Vein endothelial cell (primary cell): ENCODE measurements around the gene ZNF717. TPM values are rescaled to one million over a fixed set of nuclear protein-coding genes. Genes with fewer than 3 reads are reported as not detected.

ENCODE experiments used
- small RNA-seq: library from RNA; depleted of rRNA; stranded (forward); fragments of <200 nt; gene quantifications from one replicate; pipeline ENCODE3, GENCODE V24; 2012
- total RNA-seq: library from RNA; depleted of rRNA; stranded (reverse); fragments of >200 nt; gene quantifications from 2 replicates; pipeline ENCODE4 v1.2.3, GENCODE V29; 2012

The ZNF717 gene
- total RNA-seq = 9.1 and 9.6 TPM in 2 replicates

GRCh38 chr3:75785081-75785755 lies at the start of gene ZNF717:
Gene ZNF717, minus strand, starts transcription at chr3:75785549. Its CDS starts 2,187 bp downstream, at chr3:75783362.

Small RNA genes within 50 kb of the gene (small RNA-seq; reads per million reads assigned to genes)
- gene MIR4273 = not detected

Other genes with a start within 250 kb of the ZNF717 start
- gene FRG2C, start 121.2 kb downstream of the ZNF717 start, total RNA-seq = not detected in 2 replicates